NCI-H510A (cell line): ENCODE data around the gene DMXL1.

Experiments
- DNase-seq: peaks from one replicate; lab custom pipeline; 2025; lab: John Stamatoyannopoulos, UW

The DMXL1 gene

DNA sequence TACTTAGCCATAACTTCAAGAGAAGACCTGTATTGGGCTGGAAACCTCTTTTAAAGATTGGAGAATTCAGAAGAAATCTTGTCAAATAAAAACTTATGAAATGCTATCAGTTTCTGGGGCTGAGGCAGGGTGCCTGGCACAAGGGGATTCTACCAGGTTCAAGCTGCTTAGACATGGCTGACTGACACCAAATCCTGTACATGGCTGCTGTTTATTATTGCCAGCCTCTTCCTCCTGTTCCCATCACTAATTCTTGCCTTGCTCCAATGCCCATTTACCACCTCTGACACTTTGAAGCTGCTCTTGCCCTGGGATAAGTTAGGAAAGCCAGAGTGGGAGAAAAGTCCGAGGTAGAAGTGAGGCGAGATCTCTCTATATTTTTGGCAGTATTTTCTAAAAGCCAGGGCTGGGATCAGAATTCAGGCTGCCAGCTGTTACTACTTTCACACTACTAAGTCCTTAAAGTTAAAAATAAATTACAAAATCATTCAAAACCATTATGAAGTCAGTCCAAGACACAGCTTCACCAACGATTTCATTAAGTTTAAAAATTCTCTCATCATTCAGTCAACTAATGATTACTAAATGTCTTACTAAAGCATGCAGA lies 218.7 kb downstream of the DMXL1 start:
- no peak for DNase-seq

DNA sequence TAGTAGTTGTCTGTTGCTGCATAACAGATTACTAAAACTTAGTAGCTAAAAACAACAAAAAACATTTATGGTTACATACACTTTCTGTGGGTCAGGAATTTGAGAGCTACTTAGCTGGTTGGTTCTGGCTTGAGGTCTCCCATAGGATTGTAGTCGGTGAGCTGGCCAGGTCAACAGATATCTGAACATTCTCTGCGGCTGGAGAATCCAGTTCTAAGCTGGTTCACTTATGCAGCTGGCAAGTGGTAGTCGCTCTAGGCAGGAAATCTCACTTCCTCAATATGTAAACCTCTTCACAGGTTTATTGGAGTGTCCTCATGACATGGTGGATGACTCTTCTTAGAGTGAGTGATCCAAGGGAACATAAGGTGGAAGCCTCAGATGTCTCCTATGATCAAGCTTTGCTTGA lies 219.3 kb downstream of the DMXL1 start:
- peak; percentile 30 for DNase-seq

DNA sequence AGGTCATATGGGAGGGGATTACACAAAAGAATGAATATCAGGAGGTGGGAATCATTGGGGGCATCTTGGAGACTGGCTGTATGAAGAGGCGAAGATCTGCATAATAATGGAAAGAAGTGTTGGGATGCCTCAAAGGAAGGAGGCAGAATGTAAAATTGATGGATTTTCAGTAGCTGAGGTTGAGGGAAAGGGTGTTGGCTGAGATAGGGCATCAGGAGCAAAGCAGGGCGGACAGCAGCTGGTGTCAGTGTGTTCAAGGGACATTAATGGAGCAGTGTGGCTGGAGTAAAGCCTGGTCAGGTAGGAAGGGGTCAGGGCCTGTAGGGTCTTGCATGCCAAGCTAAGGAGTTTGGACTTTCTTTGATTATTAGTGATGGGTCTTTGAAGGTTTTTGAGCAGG lies 219.7 kb downstream of the DMXL1 start:
- no peak for DNase-seq

DNA sequence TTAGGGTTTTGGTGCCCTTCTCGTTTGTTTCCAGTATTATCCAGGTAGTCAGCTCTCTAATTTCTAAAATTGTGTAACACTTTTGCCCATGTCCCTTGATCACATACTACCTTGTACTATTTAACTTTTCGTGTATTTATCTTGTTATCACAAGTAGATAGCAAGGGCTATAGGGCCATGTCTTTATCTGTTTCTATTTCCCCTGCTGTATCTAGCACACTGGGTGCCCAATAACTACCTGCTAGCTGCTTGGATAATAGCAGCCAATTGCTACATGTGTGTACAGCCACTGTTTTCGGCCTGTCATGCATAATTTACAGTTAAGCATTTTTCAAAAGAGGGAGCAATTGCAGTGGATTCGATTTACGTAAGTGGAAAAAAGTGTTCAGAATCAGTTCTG lies 220.2 kb downstream of the DMXL1 start:
- no peak for DNase-seq

DNA sequence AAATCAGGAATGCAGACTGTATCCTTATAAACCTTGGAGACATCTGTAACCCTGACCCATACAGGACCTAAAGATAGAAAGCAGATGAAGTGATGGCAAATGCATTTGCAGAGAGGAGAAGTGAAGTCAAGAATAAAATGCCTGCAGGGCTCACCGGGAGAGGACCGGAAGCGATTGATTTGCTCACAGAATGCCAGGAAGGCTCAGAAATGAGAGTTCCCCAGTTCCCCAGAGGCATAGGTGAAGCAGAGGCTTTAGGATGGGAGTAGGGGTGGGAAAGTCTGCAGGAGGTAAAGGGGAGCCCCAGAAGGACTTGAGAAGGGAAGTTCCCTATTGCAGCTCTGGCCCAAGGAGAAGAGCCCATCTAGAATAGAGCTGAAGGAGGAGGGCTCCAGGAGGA lies 221.0 kb downstream of the DMXL1 start:
- DNase-seq, result no peak

DNA sequence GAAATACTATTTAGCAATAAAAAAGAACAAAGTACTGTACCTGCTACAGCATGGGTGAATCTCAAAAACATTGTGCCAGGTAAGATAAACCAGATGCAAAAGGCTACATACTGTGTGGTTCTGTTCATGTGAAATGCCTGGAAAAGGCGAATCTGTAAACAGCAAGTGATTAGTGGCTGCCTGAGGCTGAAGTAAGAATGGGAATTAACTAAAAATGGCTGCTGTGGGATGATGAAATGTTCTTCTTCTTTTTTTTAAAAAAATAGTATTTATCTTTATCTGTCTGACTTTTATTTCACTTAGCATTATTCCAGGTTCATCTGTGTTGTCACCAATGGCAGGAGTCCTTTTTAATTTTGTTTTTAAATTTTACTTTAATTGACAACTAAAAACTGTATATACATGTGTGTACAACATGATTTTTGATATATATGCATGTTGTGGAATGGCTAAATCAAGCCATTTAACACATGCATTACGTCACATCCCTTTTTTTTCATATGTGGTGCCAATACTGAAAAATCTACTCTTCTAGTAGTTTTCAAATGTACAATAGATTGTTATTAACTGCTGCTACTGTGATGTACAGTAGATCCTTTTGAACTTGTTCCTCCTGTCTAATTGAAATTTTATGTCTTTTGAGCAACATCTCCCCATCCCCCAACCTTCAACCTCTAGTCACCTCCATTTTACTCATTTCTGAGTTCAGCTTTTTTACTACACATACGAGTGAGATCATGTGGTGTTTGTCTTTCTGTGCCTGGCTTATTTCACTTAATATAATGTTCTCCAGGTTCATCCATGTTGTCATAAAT lies 222.0 kb downstream of the DMXL1 start:
- no peak for DNase-seq

DNA sequence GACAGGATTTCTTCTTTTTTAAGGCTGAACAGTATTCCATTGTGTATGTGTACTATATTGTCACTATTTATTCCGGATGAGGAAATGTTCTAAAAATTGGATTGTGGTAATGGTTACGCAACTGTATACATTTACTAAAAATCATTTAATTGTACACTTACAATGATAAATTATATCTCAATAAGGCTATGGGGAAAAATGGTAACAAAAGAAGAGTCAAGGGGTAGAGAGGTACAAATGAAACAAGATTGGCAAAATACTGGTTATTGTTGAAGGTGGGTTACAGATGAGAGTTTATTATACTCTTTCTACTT lies 222.6 kb downstream of the DMXL1 start:
- DNase-seq, result no peak
